GM21381 (cell line): Measurements from ENCODE around the gene MORF4L1.
"Not testable (repeated sequence)": the region's sequence is repeated elsewhere in the genome, so short reads cannot be mapped to it uniquely, and the experiment has no call there.

ENCODE experiments used
- ATAC-seq: cut with Tn5 transposase; IDR thresholded peaks from one replicate; pipeline ENCODE4 v1.9.1; 2021; ENCODE audit warnings: mild to moderate bottlenecking, moderate library complexity; ENCODE audit not compliant: unreplicated experiment

Gene MORF4L1

DNA sequence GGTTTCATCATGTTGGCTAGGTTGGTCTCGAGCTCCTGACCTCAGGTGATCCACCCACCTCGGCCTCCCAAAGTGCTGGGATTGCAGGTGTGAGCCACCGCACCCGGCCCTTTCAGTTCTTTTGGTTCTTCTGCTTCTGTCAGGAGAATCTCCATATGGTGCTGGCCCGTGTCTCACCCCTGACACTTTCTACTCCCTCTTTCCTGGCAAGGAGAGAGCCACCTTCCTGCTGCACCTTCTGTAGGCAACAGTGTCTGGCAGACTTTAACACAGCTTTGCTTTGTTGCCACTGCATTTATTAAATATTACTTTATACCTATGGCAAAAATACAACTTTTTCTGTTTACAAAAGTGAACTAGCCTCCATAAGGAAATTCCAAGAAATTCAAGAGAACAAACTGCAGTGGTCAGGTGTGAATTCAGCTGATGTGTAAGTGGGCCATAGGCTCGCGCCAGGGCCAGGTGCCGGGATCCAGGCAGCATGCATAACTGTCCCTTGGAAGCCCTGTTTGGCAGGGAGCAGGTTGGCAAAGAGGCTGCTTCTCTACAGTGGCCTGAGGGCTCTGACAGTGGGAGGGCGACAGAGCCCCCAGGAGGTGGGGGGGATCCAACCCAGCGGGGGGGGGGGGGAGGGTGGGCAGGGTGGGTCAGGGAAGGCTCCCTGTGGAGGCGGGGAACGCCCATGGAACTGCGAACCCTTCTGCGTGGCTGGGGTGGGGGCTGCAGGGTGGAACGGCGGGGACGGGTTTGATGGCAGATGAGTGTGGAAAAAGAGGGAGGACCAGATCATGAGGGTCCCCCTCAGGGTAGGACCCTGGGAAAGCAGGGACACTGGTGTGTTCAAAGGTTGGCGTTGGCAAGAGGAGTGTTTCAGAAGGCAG is 51.0 kb downstream of the MORF4L1 start:
- ATAC-seq, result no peak

DNA sequence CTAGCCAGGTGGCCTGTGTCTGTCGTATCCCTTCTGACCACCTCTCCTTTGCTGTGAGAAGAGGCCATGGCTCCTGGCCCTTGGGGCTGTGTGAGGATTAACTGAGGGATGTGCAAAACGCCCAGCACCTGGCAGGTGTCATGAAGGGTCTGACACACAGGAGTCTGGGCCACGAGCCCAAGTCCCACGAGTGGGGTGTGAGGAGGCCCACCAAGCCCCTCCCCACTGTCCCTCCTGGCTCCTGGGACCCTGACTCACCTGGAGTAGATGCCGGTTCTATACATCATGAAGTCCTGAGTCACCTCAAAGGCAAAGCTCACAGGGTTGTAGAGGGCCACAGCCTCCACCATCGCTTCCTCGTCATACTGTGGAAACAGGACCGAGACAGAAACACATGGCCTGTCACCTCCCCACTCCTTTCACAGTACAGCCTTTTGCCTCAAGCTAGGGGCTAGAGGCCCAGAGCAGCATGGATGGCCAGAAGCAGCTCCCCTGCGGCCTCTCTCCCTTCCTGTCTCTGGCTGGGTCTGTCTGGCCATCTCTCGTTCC is 52.5 kb downstream of the MORF4L1 start:
- no peak for ATAC-seq

DNA sequence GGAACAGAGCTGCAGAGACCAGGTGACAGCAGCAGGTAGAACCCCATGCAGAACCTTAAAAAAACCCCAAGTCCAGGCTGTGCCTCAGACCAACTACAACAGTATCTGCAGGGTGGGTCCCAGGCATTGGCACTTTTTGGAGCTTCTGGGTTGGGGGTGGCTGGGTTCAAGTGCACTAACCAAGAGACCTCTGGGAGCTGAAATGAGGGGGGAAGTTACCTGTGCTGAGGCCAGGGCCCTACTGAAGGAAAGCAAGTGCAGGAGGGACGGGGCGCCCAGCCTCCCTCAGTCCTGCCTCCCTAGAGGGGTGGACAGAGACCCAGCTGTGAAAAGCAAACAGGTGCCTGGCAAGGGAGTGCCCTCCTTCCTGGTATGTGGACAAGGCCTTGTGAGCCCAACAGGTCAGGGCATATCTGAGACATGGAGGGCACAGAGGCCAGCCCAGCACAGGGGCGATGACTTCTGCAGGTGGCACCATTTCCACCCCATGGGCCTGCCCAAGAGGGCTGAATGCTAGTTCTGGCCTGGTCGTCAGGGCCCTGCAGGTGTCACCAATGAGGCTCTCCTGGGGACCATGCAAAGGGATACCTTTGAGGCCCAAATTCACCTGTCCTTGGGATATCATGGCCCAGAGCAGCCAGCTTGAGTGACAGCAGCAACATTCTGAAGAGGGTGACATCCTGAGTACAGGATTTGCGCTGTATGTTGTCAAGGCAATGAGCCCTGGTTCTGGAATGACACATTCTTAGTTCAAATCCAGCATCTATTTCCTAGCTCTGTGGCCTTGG is 53.5 kb downstream of the MORF4L1 start:
- no peak for ATAC-seq

DNA sequence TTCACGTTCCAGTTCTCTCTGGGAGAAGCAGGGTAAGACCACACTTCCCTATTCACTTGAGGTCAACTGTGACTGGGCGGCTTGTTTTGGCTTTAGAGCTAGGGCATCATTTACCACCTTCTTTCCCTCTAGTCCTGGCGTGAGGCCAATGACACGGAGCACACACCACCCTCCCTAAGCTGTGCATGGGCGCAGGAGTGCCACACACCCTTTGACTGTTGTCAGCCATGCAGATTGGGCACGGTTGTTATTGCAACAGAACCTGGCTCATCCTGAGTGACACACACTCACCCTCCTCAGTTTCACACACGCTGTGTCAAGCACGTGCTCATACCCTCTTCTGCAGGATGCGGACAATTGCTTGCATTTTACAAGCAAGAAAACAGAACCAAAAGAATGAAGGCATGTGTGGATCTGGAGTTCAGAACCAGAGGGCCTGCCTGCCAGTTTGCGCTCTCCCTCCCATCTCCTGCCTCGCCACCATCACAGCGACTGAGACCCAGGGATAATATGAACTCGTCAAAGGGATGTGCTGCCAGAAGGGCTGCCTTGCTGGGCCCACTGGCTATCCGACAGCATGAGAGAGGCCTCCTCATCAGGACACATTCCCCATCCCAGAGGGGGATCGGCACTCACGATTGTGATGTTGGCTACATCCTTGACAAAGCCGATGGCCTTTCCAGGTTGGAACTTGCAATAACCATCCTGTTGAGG is 54.5 kb downstream of the MORF4L1 start:
- ATAC-seq, result no peak

DNA sequence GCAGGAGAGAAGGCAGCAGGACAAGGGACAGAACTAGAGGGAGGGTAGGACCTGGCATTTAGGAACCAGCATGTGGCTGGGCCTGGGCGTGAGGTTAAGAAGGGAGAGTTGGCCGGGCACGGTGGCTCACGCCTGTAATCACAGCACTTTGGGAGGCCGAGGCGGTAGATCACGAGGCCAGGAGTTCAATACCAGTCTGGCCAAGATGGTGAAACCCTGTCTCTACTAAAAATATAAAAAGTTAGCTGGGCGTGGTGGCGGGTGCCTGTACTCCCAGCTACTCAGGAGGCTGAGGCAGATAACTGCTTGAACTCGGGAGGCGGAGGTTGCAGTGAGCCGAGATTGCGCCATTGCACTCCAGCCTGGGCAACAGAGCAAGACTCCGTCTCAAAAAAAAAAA is 55.5 kb downstream of the MORF4L1 start:
- ATAC-seq, result not testable (repeated sequence)

DNA sequence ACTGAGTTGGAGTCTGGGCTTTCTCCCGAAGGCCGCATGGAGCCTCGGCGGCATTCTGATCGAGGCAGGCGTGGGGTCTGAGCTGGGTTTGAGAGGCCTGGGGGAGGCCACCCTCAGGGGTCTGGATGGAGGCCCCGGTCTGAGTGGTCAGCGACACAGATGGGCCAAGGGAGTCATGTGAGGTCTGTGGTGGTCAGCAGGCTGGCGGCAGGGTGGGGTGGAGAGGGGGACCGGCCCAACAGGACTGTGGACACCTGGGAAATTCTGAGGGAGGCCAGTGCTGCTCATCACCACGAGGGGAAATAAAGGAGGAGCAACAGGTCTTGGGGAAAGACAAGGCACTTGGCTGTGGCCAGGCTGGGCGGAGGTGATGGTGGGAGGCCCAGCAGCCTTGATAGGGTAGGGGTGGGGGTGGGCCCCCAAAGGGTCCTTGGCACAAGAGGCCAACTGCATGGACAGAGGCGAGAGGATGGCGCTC is 56.0 kb downstream of the MORF4L1 start:
- no peak for ATAC-seq

DNA sequence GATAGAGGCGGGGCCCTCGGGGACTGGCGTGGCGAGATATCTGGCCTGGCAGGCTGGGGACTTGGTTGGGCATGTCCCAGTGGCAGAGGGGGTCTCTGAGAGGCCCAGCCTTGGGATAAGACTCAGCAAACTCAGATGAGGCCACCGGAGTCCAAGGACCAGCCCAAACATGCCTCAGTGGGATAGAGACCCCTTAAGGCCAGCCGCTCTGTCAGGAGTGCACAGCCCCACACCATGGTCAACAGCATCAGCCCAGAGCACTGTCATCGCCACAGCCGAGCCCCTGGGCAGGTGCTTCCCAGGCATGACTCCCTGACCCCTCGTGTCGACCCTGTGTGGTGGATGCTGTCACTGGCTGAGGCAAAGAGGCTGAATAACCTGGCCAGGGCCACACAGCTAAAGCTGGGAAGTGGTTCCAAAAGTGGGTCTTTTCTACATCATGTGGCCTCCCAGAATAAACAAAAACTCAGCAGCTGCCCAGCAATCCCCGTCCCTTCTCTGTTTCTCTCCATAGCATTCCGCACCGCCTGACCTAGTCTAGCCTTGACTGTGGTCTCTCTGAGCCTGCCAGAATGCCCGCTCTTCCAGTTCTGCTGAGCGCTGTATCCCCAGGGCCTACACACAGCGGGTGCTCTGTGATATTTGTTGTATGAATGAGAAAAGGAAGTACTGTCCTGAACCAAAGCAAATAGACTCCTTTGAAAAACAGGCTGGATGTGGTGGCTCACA is 57.0 kb downstream of the MORF4L1 start:
- ATAC-seq, result no peak

DNA sequence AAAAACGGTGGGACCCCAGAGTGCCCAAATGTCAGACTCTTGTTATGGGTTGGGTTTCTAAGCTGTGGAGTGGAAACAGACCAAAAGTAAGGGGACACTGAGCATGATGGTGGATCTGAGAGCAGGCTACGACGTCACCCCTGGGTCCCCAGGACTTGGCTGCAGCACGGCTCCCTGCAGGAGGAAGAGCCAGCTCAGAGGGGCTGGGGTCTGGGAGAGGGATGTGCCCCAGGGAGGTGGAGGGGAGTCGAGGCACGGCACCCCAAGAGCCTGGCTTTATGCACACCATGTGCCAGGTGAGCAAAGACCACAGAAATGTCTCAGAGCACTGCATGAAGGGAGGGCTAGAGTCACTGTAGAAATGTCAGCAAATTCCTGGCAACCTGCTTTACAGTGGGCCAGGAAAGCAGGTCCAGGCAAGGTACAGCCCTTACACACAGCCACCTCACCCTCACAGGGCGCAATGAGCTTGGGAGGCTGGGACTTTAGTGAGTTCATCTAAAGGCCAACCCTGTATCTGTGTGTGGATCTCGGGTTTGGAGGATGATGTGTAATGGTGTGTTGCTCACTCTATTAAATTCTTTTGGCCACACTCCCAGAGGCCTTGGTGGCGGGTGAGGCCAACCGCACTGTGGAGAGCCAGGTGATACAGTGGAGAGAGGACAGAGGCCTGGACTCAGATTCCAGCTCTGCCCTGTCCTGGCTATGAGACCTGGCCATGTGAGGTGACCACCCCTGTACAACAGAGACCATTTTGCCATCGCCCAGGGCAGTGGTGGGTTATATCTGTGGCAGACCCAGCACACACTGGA is 58.1 kb downstream of the MORF4L1 start:
- no peak for ATAC-seq

DNA sequence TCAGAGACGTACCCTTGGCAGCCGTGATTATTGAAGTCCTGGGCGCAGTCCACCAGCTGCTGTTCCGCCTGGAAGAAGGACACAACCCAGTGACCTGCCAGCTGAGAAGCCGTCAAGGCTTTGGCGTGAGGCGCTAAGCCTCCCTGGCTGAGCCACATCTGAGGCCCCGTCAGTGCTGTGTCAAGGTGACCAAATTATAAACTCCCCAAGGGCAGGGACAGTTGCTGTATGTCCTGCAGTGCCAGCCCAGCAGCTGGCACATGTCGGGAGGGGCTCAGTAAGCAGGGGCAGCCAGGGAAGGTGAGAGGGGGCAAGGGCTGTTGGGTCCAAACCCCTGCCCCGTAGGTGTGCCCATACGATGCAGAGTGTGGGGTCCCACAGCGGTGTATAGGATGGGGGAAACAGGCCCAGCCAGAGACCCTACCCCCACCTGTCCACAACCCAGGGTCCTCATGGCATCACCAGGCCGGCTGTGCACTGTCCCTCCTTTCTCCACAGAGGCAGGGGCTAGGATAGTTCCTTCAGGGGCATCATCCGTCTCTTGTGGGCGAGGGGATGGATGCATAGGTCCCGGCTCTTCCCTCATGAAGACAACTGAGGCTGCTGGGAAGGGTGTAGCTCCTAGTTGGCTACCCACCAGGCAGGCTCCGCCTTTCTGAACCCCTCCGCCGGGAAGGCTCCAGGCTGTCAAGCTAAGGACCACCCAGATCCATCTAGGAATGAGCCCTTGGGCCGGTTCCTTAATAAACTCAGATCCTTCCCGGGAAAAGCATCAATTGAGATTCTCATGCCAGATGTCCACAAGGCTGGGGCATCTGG is 59.0 kb downstream of the MORF4L1 start:
- ATAC-seq, result no peak

DNA sequence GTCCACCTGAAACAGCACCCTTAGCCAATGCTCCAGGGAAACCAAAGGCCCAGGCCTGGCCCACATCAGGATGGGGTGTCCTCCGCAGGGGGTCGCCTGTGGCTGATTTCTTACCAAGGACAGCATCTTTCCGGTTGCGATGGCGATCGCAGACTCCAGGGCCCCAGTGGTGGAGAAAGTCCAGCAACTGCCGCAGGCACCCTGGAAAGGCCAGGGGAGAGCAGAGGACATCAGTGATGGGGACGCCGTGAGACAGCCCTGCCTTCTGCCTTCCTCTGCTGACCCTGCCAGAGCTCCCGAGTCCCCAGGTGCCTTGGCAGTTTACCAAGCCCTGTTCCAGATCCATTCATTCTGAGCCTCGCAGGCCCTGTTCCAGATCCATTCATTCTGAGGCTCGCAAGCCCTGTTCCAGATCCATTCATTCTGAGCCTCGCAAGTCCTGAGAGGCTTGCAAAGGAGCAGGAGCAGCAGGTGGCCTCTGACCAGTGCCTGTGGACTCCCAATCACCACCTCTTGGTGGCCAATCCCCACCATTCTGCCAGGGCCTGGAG is 59.6 kb downstream of the MORF4L1 start:
- no peak for ATAC-seq

DNA sequence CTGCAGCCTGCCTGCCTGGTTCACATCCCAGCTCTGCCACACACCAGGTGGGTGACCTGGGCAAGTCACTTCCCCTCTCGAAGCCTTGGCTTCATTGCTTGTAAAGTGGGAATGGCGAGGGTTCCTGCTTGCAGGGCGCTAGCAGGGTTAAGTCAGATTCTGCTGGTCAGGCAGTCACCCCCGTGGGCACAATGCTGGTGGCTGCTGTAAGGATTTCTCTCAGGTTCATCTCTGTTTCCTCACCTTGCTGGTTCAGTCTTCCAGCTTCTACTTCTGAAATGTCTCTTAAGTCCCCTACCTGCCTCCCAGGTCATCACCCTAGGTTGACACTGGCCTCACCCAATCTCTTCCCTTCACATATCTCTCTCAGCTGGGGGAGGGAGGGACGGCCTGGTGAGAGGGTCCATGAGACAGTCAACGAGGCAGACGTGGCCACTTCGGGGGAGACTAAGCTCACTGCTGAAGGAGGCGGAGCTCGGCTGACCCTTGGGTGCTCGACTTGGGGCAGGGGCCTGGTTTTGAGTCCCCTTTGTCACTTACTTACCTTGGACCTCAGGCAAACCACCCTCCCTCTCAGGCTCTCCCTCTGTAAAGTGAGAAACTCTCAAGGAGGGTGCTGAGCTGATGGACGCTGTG is 60.6 kb downstream of the MORF4L1 start:
- ATAC-seq, result no peak

DNA sequence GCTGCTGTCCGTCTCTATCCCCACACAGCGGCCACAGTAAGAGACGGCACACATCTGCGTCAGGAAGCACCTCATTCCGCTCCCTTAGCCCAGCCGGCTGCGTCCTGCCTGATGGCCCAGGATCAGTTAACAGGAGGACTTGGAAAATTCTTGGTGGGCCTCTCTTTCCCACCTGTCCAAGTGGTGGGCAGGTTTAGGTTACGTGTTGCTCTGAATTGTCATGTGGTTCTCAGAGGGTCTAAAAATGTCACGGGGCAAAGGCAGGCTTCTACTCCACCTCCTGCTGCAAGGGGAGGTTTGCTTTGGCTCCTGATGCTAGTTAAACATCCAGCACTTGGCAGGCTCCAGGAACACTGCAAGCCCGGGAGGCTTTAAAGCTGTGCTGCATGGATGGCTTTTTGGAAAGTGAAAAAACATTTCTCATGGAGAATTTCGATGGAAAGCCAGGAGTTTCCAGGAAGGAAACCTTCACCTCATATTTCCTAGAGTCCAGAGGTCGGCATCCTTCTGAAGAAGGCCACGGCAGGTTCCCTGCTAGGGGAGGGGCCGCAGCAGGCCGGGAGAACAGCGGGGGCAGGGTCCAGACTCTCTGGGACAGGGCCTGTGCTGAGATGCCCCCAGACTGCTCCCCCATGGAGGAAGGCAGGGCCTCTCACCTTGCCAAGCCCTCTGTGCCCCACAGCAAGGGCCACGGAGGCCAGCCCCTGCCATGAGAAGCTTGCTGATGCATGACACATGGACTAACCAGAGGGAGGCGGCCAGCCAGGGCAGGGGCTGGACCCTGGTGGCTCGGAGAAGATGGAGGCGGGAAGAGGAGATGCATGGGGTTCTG is 61.3 kb downstream of the MORF4L1 start:
- ATAC-seq, result no peak

DNA sequence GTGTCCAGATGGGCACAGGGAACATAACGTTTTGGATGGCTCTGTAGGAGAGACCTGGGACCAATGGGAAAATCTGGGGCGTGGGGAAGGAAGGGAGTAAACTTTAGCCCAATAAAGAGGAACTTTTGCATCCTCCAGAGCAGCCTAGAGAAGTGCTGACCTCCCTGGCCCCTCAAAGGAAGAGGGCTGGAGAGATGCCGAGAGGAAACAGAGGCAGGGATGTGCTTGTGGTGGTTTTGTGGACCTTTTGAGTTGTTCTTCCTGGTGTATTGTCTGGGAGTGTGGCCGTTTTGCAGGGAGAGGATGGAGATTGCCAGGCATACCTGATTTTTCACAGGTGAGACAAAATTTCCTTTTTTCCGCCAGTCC is 61.9 kb downstream of the MORF4L1 start:
- ATAC-seq, result no peak

DNA sequence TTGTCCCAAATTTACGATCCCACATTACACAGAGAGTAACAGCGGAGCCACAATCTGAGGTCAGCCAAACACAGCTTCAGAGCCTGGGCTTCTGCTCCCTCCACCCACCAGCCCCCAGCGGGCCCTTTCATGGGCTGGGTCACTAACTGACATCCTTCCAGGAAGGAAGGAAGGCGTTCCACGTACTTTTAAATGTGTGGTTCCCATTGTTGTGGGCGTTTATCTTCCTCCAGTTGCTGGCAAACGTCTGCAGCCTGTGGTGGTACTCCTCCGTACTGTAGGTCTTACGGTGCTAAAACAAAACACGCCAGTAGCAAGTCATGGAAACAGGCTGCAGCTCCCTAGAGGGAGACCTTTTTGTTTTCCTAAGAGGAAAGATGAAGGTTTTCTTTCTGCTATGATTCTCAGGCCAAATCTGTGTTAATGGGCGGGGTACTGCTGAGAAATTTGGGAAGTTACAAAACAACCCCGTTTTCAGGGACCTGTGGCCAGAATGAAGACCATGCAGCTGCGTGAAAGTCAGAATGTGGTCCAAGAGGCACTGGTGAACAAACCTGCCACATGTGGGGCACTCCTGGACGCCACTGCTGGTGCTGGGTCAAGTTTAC is 64.5 kb downstream of the MORF4L1 start:
- no peak for ATAC-seq

DNA sequence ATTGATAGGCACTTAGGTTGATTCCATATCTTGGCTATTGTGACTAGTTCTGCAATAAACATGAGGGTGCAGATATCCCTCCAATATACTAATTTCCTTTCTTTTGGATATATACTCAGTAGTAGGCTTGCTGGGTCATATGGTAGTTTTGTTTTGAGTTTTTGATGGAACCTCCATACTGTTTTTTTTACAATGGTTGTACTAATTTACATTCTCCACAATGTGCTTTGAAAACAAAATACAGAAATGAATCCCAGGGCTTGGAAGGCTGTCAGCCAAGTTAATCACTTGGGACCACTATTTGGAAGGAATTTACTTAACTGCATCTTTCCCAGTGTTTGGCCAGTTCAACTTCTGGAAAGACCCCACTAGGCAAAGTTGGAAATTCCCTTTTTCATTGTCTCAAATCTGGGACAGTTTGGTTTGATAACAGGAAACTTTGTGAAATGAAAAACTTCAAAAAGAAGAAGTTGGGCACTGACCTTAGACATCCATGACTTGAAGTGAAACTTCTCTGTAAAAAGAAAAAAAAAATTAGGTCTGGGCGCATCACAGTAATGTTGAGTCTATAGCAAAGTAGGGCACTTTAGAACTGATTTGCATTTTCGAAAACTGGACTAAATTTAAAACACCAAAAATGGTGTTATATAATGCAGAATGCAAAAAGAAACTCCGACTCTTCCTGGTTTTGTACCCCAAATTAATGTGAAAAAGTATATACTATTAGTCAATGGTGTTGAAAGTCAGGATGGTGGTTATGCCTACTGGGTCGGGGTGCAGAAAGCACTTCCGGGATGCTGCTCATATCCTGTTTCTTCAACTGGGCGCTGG is 66.2 kb downstream of the MORF4L1 start:
- ATAC-seq, result peak; percentile 65

DNA sequence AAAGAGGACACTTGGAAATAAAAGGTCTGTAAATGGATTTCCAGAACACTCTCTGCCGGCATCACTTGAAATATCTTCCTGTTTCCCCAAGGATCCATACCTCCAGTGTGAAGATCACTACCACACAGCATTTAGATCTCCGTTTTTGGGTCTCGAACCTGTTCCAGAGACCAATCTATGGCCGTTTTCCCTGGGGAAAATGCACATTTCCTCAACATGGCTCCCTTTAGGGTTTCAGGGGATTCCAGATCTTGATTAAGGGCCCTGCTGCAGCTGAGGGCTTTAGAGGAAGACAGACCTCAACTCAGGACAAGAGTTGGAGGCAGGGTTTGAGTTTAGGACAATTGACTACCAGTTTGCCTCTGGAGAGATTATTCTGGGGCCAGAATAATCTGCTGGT is 70.1 kb downstream of the MORF4L1 start:
- ATAC-seq, result no peak
